Spinal cord (tissue), 10 donors: Measurements from ENCODE around the gene CCDC121. TPM values are rescaled to one million over a fixed set of nuclear protein-coding genes. Genes with fewer than 3 reads are reported as not detected.

Experiments
- DNase-seq, 6 donors: peaks; one replicate each; pipeline versions ENCODE4 v3.0.0 to v3.0.0-alpha.2; 2013 to 2015; ENCODE audit warnings: low spot score in 6 of 6, low read depth in 4 of 6
- H3K27ac ChIP-seq: one replicate; pipeline ENCODE4 v1.5.1; 2013; ENCODE audit warnings: low read depth, low read length, control low read depth
- H3K27me3 ChIP-seq: one replicate; pipeline ENCODE4 v1.6.1; 2013; ENCODE audit warnings: low read length; ENCODE audit not compliant: control insufficient read depth, insufficient read depth
- H3K36me3 ChIP-seq: one replicate; pipeline ENCODE4 v1.6.1; 2013; ENCODE audit warnings: low read length; ENCODE audit not compliant: control insufficient read depth, insufficient read depth
- H3K4me1 ChIP-seq: one replicate; pipeline ENCODE4 v1.6.1; 2013; ENCODE audit warnings: low read length; ENCODE audit not compliant: control insufficient read depth, insufficient read depth
- H3K4me3 ChIP-seq: one replicate; pipeline ENCODE4 v1.5.1; 2013; ENCODE audit warnings: low read depth, low read length, control low read depth
- H3K9me3 ChIP-seq: one replicate; pipeline ENCODE4 v1.6.1; 2013; ENCODE audit warnings: low read length; ENCODE audit not compliant: control insufficient read depth, insufficient read depth
- WGBS: methylation state at CpG from one replicate; pipeline ENCODE4 v1.1.5; 2013; ENCODE audit warnings: missing lambda C conversion rate; ENCODE audit not compliant: insufficient coverage; 5-methylcytosine and 5-hydroxymethylcytosine counted together
- long read RNA-seq, 4 donors: transcript quantifications; one replicate each; lab custom pipeline, GENCODE V29; 2026
- polyA plus RNA-seq, 2 donors: library from polyadenylated mRNA; unstranded; fragments of 120-200 nt; gene quantifications; one replicate each; pipeline ENCODE4 v1.2.1, GENCODE V29; 2013; ENCODE audit not compliant: insufficient read length in 2 of 2
- total RNA-seq, 2 donors: library from RNA; depleted of rRNA in 1 of 2; stranded (reverse); fragments of 120-200 nt in 1 of 2; fragments of >200 nt in 1 of 2; gene quantifications; one replicate each; pipeline versions ENCODE4 v1.2.3 to v1.2.4, GENCODE V29; 2013 to 2014
- donor health status: healthy.

CCDC121 gene
- 10 to 100 TPM in 1 of 2 donors, 1 to 10 TPM in 1; 9.7 to 12.8 TPM for total RNA-seq
- polyA plus RNA-seq: 1 to 10 TPM; 6.5 to 7.4 TPM
- long read RNA-seq, donor 1, partial matches to known transcripts: 0 of 1 reads
- long read RNA-seq, donor 1, other reads (novel, unspliced or antisense): 0 of 1 reads
- long read RNA-seq, donor 2, partial matches to known transcripts: 0 of 1 reads
- long read RNA-seq, donor 2, other reads (novel, unspliced or antisense): 0 of 1 reads
- long read RNA-seq, donor 3, partial matches to known transcripts: 0 of 1 reads
- long read RNA-seq, donor 3, other reads (novel, unspliced or antisense): 0 of 1 reads
- long read RNA-seq, donor 4, partial matches to known transcripts: 0 of 4 reads
- long read RNA-seq, donor 4, other reads (novel, unspliced or antisense): 0 of 4 reads

GRCh38 chr2:27628767-27629709, at the start of gene CCDC121, which contains the start of gene GPN1:
CCDC121 (minus strand) TSS chr2:27629012; CDS start chr2:27627799, 1,213 bp downstream.
GPN1 (plus strand) TSS chr2:27629050; CDS start chr2:27629059, 9 bp downstream.
- H3K9me3 ChIP-seq: no peaks in the 10 kb centered on the region

GRCh38 chr2:27672723-27673486, 44.1 kb upstream of the CCDC121 start:
- WGBS: 86% methylated on average over 3 of the region's 5 CpGs

More at GRCh38 chr2:27628767-27629709, at the start of gene CCDC121, which contains the start of gene GPN1:
- Histone ChIP-seq H3K27me3 (no peaks in the 10 kb centered on the region), H3K27ac (peak within 1 kb of the TSS; percentile 78), H3K36me3 (peaks cover 12% of the 10 kb centered on the region), H3K4me3 (peak within 1 kb of the TSS; percentile 87), H3K4me1 (peaks cover 9% of the 10 kb centered on the region)
- under 1% methylated on average over 37 of the region's 44 CpGs for WGBS
- DNase-seq: peak; percentile 83 to 98 (median 87)

GRCh38 chr2:27671235-27671634, 42.4 kb upstream of the CCDC121 start:
- Histone ChIP-seq H3K27me3 (no peaks in the 10 kb centered on the region), H3K9me3 (no peaks in the 10 kb centered on the region), H3K36me3 (peaks cover 21% of the 10 kb centered on the region), H3K4me1 (no peaks in the 10 kb centered on the region), H3K27ac (no peak overlapping the region), H3K4me3 (no peak overlapping the region)
- no peak for DNase-seq
- no CpG with 5 or more reads among the region's 4 CpGs for WGBS

More at GRCh38 chr2:27672723-27673486, 44.1 kb upstream of the CCDC121 start:
- H3K9me3 ChIP-seq: no peaks in the 10 kb centered on the region
- no peak overlapping the region for H3K27ac ChIP-seq
- H3K27me3 ChIP-seq: no peaks in the 10 kb centered on the region
- peaks cover 34% of the 10 kb centered on the region for H3K36me3 ChIP-seq
- H3K4me1 ChIP-seq: no peaks in the 10 kb centered on the region
- no peak overlapping the region for H3K4me3 ChIP-seq
- DNase-seq: no peak

GRCh38 chr2:27667446-27667845, 38.6 kb upstream of the CCDC121 start:
- Histone ChIP-seq H3K27me3 (no peaks in the 10 kb centered on the region), H3K4me1 (peaks cover 16% of the 10 kb centered on the region), H3K4me3 (no peak overlapping the region), H3K27ac (no peak overlapping the region), H3K36me3 (peaks cover 18% of the 10 kb centered on the region), H3K9me3 (no peaks in the 10 kb centered on the region)
- whole genome bisulfite sequencing: no CpG with 5 or more reads among the region's 1 CpG
- DNase-seq: no peak

- WGBS: 85% methylated on average over 13 of the region's 16 CpGs
- no peaks in the 10 kb centered on the region for H3K9me3 ChIP-seq
- DNase-seq: no peak
- peaks cover 17% of the 10 kb centered on the region for H3K4me1 ChIP-seq
- no peaks in the 10 kb centered on the region for H3K27me3 ChIP-seq
- peaks cover 24% of the 10 kb centered on the region for H3K36me3 ChIP-seq
- H3K27ac ChIP-seq: no peak overlapping the region
- peak overlapping the region; percentile 96 for H3K4me3 ChIP-seq
Observed at GRCh38 chr2:27664622-27665363, 36.0 kb upstream of the CCDC121 start.

GRCh38 chr2:27664154-27664574, 35.4 kb upstream of the CCDC121 start:
- DNase-seq: no peak
- WGBS: 5% methylated on average over 28 of the region's 28 CpGs
- Histone ChIP-seq H3K27ac (peak overlapping the region; percentile 96), H3K9me3 (no peaks in the 10 kb centered on the region), H3K4me1 (peaks cover 17% of the 10 kb centered on the region), H3K36me3 (peaks cover 24% of the 10 kb centered on the region), H3K4me3 (peak overlapping the region; percentile 96), H3K27me3 (no peaks in the 10 kb centered on the region)

- peaks cover 17% of the 10 kb centered on the region for H3K4me1 ChIP-seq
- peak; percentile 79 to 97 (median 88) for DNase-seq
Observed at GRCh38 chr2:27663285-27664153, 34.7 kb upstream of the CCDC121 start, which contains the start of the genes SLC4A1AP and SUPT7L. SLC4A1AP (plus strand) TSS chr2:27663889; CDS start chr2:27663915, 26 bp downstream. SUPT7L (minus strand) TSS chr2:27663614; CDS start chr2:27662192, 1,422 bp downstream.

GRCh38 chr2:27661371-27661770, 32.6 kb upstream of the CCDC121 start:
- Histone ChIP-seq H3K27ac (no peak overlapping the region), H3K4me3 (no peak overlapping the region), H3K4me1 (peaks cover 17% of the 10 kb centered on the region), H3K9me3 (no peaks in the 10 kb centered on the region), H3K36me3 (peaks cover 23% of the 10 kb centered on the region), H3K27me3 (no peaks in the 10 kb centered on the region)
- no peak for DNase-seq
- no CpG with 5 or more reads among the region's 1 CpG for WGBS

More at GRCh38 chr2:27663285-27664153, 34.7 kb upstream of the CCDC121 start, which contains the start of the genes SLC4A1AP and SUPT7L:
- Histone ChIP-seq H3K4me3 (peak within 1 kb of the TSS; percentile 96), H3K27me3 (no peaks in the 10 kb centered on the region), H3K27ac (peak within 1 kb of the TSS; percentile 96), H3K9me3 (no peaks in the 10 kb centered on the region), H3K36me3 (peaks cover 20% of the 10 kb centered on the region)
- under 1% methylated on average over 51 of the region's 56 CpGs for WGBS
